Progenitor cell of endocrine pancreas (in vitro differentiated cells): Measurements from ENCODE around the gene MGAM2. TPM values are rescaled to one million over a fixed set of nuclear protein-coding genes. Genes with fewer than 3 reads are reported as not detected.

Experiments
- DNase-seq: peaks from one replicate; pipeline ENCODE4 v3.0.0; 2021; ENCODE audit warnings: low spot score; ENCODE audit not compliant: unreplicated experiment
- H3K27ac Mint-ChIP-seq: 2 replicates; pipeline ENCODE4 v1.8.0; 2021; ENCODE audit warnings: mild to moderate bottlenecking, moderate library complexity, mixed read lengths
- H3K27me3 Mint-ChIP-seq: 2 replicates; pipeline ENCODE4 v1.8.0; 2021; ENCODE audit warnings: mixed read lengths
- H3K36me3 Mint-ChIP-seq: 2 replicates; pipeline ENCODE4 v1.8.0; 2022; ENCODE audit warnings: mixed read lengths; ENCODE audit not compliant: insufficient read depth
- H3K4me1 Mint-ChIP-seq: 2 replicates; pipeline ENCODE4 v1.8.0; 2021; ENCODE audit warnings: low read depth, mixed read lengths
- H3K4me3 Mint-ChIP-seq: 2 replicates; pipeline ENCODE4 v1.8.0; 2021; ENCODE audit warnings: low read depth, mild to moderate bottlenecking, moderate library complexity, mixed read lengths
- H3K9me3 Mint-ChIP-seq: 2 replicates; pipeline ENCODE4 v1.8.0; 2021; ENCODE audit warnings: low read depth, mixed read lengths
- total RNA-seq: library from RNA; stranded (reverse); gene quantifications from 2 replicates; pipeline ENCODE4 v1.2.1, GENCODE V29; 2021
- TF ChIP-seq, protein P1 (sequence below): fragments of 200-600 bp; sonication (generic); IDR thresholded peaks from one replicate; pipeline ENCODE4 v1.5.0; 2021; ENCODE audit warnings: antibody characterized with exemption, mild to moderate bottlenecking; ENCODE audit not compliant: unreplicated experiment

The MGAM2 gene
- total RNA-seq, 1 donor from 2014 or later = 1.2 TPM

- Mint-ChIP-seq H3K9me3 (no peaks in the 10 kb centered on the region), H3K4me3 (no peak overlapping the region), H3K4me1 (peaks cover 11% of the 10 kb centered on the region), H3K36me3 (no peaks in the 10 kb centered on the region), H3K27ac (peak overlapping the region; percentile 35), H3K27me3 (no peaks in the 10 kb centered on the region)
- TF ChIP-seq, protein P1, sequence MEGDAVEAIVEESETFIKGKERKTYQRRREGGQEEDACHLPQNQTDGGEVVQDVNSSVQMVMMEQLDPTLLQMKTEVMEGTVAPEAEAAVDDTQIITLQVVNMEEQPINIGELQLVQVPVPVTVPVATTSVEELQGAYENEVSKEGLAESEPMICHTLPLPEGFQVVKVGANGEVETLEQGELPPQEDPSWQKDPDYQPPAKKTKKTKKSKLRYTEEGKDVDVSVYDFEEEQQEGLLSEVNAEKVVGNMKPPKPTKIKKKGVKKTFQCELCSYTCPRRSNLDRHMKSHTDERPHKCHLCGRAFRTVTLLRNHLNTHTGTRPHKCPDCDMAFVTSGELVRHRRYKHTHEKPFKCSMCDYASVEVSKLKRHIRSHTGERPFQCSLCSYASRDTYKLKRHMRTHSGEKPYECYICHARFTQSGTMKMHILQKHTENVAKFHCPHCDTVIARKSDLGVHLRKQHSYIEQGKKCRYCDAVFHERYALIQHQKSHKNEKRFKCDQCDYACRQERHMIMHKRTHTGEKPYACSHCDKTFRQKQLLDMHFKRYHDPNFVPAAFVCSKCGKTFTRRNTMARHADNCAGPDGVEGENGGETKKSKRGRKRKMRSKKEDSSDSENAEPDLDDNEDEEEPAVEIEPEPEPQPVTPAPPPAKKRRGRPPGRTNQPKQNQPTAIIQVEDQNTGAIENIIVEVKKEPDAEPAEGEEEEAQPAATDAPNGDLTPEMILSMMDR = no peak
- DNase-seq = no peak
Measured at GRCh38 chr7:142120524-142120923, 9.0 kb downstream of the MGAM2 start.

DNA sequence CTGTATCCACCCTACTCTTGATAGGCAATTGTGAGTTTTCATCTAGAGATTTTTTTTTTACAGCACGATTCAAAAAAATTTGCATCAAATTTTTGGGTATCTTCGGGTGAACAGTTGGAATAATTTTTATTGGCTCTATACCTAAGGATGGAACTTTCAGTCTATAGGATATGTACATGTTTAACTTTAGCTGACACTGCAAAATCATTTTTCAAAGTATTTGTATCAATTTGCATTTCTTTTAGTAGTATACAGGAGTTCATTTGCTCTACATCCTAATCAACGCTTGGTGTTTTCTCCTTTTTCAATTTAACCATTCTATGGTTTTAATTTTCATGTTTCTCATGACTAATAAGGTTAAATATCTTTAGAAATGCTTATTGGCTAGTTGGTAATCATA is 11.7 kb downstream of the MGAM2 start:
- DNase-seq = no peak
- Mint-ChIP-seq H3K4me3 (no peak overlapping the region), H3K27me3 (no peaks in the 10 kb centered on the region), H3K4me1 (peaks cover 11% of the 10 kb centered on the region), H3K36me3 (no peaks in the 10 kb centered on the region), H3K27ac (no peak overlapping the region), H3K9me3 (no peaks in the 10 kb centered on the region)
- TF ChIP-seq, protein P1 = no peak

DNA sequence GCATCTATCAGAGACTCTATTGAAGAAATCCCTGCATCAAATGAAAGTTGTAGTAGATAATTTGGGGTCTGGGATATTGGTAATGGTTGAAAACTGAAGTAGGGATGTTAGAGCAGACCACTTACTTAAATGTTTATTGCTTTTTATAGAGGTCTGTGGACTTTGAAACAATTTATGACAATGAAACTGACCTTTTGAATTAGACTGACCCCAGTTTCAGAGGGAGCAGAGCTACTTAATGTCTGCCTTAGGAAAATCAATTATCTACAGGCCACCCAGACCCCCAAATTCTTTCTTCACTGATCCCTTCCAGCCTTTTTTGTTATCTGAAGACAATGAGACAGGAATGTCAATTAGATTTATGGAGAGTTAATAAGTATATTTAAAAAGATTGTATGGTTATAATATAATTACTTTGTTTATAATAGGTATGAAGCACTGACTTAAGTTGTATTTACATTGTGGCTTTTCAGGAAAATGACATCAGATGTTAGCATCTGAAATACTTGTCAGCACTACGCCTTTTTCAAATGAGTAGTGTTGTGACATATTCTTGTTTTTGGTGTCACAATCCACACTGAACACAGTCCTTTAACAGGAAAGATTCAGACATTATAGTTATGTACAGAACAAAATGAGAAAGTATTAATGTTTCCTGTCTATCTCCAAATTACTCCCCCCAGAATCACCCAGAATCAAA is 13.9 kb downstream of the MGAM2 start:
- H3K4me3 Mint-ChIP-seq = no peak overlapping the region
- TF ChIP-seq, protein P1 = no peak
- no peak overlapping the region for H3K27ac Mint-ChIP-seq
- H3K27me3 Mint-ChIP-seq = no peaks in the 10 kb centered on the region
- H3K36me3 Mint-ChIP-seq = no peaks in the 10 kb centered on the region
- H3K4me1 Mint-ChIP-seq = peaks cover 3% of the 10 kb centered on the region
- H3K9me3 Mint-ChIP-seq = no peaks in the 10 kb centered on the region
- no peak for DNase-seq

DNA sequence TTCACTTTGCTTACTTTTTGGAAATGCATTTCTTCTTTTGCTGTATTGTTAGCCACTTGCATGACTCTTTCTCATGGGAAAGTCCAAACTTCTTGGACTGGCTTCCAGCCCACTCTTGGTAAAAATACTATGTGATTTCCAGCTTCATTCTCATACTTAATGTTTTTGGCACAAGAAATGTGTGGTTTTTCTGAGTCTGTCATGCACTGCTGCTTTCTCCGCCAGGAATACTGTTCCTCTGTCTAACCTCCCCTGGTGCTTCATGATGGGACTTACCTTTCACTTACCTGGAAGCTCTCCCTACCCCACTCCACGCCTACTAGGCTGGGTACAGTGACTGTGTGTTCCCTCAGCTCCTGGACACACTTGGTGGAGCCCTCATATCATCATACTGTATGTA is 18.7 kb downstream of the MGAM2 start:
- Mint-ChIP-seq H3K36me3 (no peaks in the 10 kb centered on the region), H3K9me3 (no peaks in the 10 kb centered on the region), H3K27me3 (no peaks in the 10 kb centered on the region), H3K4me1 (peaks cover 5% of the 10 kb centered on the region), H3K27ac (no peak overlapping the region), H3K4me3 (no peak overlapping the region)
- TF ChIP-seq, protein P1 = no peak
- no peak for DNase-seq

- H3K4me3 Mint-ChIP-seq = no peak overlapping the region
- H3K9me3 Mint-ChIP-seq = no peaks in the 10 kb centered on the region
- no peaks in the 10 kb centered on the region for H3K36me3 Mint-ChIP-seq
- TF ChIP-seq, protein P1 = no peak
- no peaks in the 10 kb centered on the region for H3K27me3 Mint-ChIP-seq
- DNase-seq = no peak
- peaks cover 13% of the 10 kb centered on the region for H3K4me1 Mint-ChIP-seq
- H3K27ac Mint-ChIP-seq = peak overlapping the region; percentile 42
Measured at GRCh38 chr7:142131439-142132185, 20.1 kb downstream of the MGAM2 start.
